MM.1S (cell line): ENCODE measurements around the gene PHF19.

ENCODE experiments used
- CTCF ChIP-seq: fragments of 300-600 bp; sonication (generic); IDR thresholded peaks from 2 replicates; pipeline ENCODE4 v1.5.1; 2016; ENCODE audit warnings: antibody characterized with exemption, low read length, mixed read lengths
- EZH2 ChIP-seq: fragments of 300-600 bp; sonication (generic); optimal IDR thresholded peaks from 2 replicates; pipeline ENCODE3; 2017; ENCODE audit warnings: low read depth, mild to moderate bottlenecking, antibody characterized with exemption, low read length, mixed read lengths
- EZH2phosphoT487 ChIP-seq: fragments of 300-600 bp; sonication (generic); IDR thresholded peaks from 2 replicates; pipeline ENCODE4 v1.6.1; 2018; ENCODE audit warnings: antibody characterized with exemption, low read length

GRCh38 chr9:120900824-120901223 lies 23.8 kb upstream of the PHF19 start:
- TF ChIP-seq CTCF (no peak), EZH2phosphoT487 (no peak), EZH2 (no peak)
